Body of pancreas (tissue), 4 donors: ENCODE data around the gene TNFSF4. TPM values are rescaled to one million over a fixed set of nuclear protein-coding genes. Genes with fewer than 3 reads are reported as not detected.

Source experiments
- ATAC-seq: fragments of 150-250 bp; one replicate; pipeline ENCODE4 v1.9.1; 2016
- DNase-seq, 4 donors: peaks; one replicate each; pipeline ENCODE4 v3.0.0-alpha.2; 2019
- H3K27ac ChIP-seq, 4 donors: fragments of 200-600 bp; sonication (generic); 1 replicate in 3 of 4; 2 replicates in 1 of 4; pipeline versions ENCODE4 v1.5.1 to v1.6.1; 2016 to 2019; ENCODE audit warnings: mild to moderate bottlenecking in 1 of 4, mixed read lengths in 1 of 4, moderate library complexity in 1 of 4
- H3K27me3 ChIP-seq, 2 donors: fragments of 200-600 bp; sonication (generic); one replicate each; pipeline ENCODE4 v1.6.0; 2016; ENCODE audit warnings: mild to moderate bottlenecking in 1 of 2
- H3K36me3 ChIP-seq, 2 donors: fragments of 200-600 bp; sonication (generic); replicated peaks in 1 of 2; 2 replicates each; pipeline ENCODE4 v1.5.1; 2016; ENCODE audit warnings: low read depth in 2 of 2; ENCODE audit not compliant: insufficient read depth in 1 of 2
- H3K4me1 ChIP-seq: fragments of 200-600 bp; sonication (generic); one replicate; pipeline ENCODE4 v1.6.0; 2016
- H3K4me3 ChIP-seq, 2 donors: fragments of 200-600 bp; sonication (generic); 1 replicate in 1 of 2; 2 replicates in 1 of 2; pipeline ENCODE4 v1.5.1; 2016 to 2019
- H3K9me3 ChIP-seq, 3 donors: fragments of 200-600 bp; sonication (generic); 1 replicate in 2 of 3; 2 replicates in 1 of 3; pipeline ENCODE4 v1.5.1; 2016
- POLR2A ChIP-seq, 3 donors: fragments of 450-650 bp; IDR thresholded peaks; one replicate each; pipeline ENCODE4 v1.6.1; 2016; ENCODE audit warnings: antibody characterized with exemption in 3 of 3, mild to moderate bottlenecking in 2 of 3
- WGBS, 2 donors: methylation state at CpG; one replicate each; pipeline ENCODE4 v1.1.5; 2017; 5-methylcytosine and 5-hydroxymethylcytosine counted together
- intact Hi-C: fragments of 100-400 bp; cut with DNase I; formaldehyde crosslinking; loops from one replicate; pipeline ENCODE4 v1.15.1; 2023
- total RNA-seq, 2 donors: library from RNA; depleted of rRNA; stranded (reverse); fragments of >200 nt; gene quantifications; one replicate each; pipeline ENCODE4 v1.1.0, GENCODE V29; 2016
- TF ChIP-seq, protein P1 (sequence below), 7 experiments: fragments of 450-650 bp in 4 of 7; fragments of 200-600 bp in 3 of 7; sonication (generic) in 3 of 7; IDR thresholded peaks; one replicate each; pipeline ENCODE4 v1.5.1; 2016 to 2019; ENCODE audit warnings: antibody characterized with exemption in 7 of 7

Gene TNFSF4
- total RNA-seq, 2 donors from 2014 or later: 1.3 TPM; not detected in 1

DNA sequence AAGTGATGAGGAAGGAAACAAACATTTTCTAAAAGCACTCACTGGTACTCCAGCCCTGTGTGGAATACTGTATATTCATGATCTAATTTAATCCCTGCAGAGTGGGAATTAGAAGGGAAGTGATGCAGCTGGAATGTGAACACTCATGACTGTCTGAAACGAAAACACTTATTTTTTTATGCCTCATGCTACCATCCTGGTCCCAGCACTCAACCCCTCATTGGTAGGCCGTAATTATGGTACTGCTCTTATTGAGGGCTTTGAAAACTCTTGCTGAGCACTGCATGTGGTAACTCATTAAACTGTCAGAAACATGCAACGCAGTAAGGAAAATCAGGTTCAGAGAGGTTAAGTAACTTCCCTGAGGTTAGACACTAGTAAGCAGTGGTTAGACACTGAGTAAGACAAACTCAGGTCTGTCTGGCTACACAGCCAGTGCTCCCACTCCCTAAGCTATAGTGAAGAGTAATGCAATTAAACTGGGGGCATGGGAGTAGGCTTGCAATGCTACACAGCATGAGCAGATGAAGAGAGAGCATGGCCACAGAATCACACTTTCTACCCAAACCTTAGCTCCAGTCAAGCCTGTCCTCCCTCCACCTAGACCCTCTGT is 17.3 kb upstream of the TNFSF4 start:
- Histone ChIP-seq H3K4me1 (no peaks in the 10 kb centered on the region), H3K27me3 (no peaks in the 10 kb centered on the region), H3K4me3 (no peak overlapping the region), H3K27ac (no peak overlapping the region), H3K36me3 (no peaks in the 10 kb centered on the region), H3K9me3 (no peaks in the 10 kb centered on the region)
- 88 to 92% methylated on average over 3 of the region's 3 CpGs for WGBS, 2 donors
- DNase-seq (no peak), ATAC-seq (no peak)
- no peak for TF ChIP-seq POLR2A (IDR thresholded peaks at IDR 0.05)
- TF ChIP-seq, protein P1, sequence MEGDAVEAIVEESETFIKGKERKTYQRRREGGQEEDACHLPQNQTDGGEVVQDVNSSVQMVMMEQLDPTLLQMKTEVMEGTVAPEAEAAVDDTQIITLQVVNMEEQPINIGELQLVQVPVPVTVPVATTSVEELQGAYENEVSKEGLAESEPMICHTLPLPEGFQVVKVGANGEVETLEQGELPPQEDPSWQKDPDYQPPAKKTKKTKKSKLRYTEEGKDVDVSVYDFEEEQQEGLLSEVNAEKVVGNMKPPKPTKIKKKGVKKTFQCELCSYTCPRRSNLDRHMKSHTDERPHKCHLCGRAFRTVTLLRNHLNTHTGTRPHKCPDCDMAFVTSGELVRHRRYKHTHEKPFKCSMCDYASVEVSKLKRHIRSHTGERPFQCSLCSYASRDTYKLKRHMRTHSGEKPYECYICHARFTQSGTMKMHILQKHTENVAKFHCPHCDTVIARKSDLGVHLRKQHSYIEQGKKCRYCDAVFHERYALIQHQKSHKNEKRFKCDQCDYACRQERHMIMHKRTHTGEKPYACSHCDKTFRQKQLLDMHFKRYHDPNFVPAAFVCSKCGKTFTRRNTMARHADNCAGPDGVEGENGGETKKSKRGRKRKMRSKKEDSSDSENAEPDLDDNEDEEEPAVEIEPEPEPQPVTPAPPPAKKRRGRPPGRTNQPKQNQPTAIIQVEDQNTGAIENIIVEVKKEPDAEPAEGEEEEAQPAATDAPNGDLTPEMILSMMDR (IDR thresholded peaks at IDR 0.05): no peak
- intact Hi-C loops: no loop called here

DNA sequence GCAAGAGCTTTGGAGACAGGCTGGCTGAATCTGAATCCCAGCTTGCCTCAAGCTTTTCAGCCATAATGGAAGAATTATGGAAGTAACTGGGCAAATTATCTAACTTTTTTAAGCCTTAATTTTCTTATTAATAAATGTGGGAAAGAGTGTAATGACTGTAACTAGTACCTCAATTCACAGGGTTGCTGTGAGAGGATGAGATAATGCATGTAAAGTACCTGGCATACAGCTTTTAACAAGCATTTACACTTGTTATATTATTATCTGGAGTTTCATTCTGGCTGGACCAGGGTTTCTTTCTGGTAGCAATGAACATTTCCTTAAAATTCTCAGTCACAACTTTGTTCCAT is 15.9 kb upstream of the TNFSF4 start:
- no peaks in the 10 kb centered on the region for H3K9me3 ChIP-seq
- intact Hi-C loops: no loop called here
- no peak overlapping the region for H3K4me3 ChIP-seq
- no peak for DNase-seq
- TF ChIP-seq, protein P1 (IDR thresholded peaks at IDR 0.05): no peak
- TF ChIP-seq POLR2A (IDR thresholded peaks at IDR 0.05): no peak
- no peaks in the 10 kb centered on the region for H3K4me1 ChIP-seq
- ATAC-seq: no peak
- H3K36me3 ChIP-seq: no peaks in the 10 kb centered on the region
- no peaks in the 10 kb centered on the region for H3K27me3 ChIP-seq
- H3K27ac ChIP-seq: no peak overlapping the region

GRCh38 chr1:173222149-173223030 is 15.3 kb upstream of the TNFSF4 start:
- ATAC-seq (no peak), DNase-seq (no peak)
- Histone ChIP-seq H3K4me3 (no peak overlapping the region), H3K27me3 (no peaks in the 10 kb centered on the region), H3K36me3 (no peaks in the 10 kb centered on the region), H3K4me1 (no peaks in the 10 kb centered on the region), H3K27ac (no peak overlapping the region), H3K9me3 (no peaks in the 10 kb centered on the region)
- TF ChIP-seq POLR2A (IDR thresholded peaks at IDR 0.05): no peak
- TF ChIP-seq, protein P1 (IDR thresholded peaks at IDR 0.05): no peak
- intact Hi-C loops: no loop called here
- WGBS, 2 donors: 55 to 70% methylated on average over 3 of the region's 3 CpGs

DNA sequence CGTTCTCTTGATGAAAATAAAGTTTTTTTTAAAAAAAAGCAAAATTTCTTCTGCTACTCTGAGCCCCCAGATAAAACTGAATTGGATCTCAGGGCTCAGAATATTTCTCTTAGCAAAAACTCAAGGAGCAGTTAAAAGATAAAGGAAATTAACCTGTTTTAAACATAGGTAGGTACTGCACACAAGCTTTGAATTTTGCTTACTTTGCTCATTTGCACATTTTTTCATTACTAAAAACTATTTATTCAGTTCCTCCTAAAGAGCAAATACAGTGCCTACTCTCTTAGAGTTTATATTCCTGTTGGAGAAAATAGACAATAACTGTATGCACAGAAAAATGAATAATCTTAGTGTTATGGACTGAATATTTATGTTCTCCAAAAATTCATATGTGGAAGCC is 13.0 kb upstream of the TNFSF4 start:
- intact Hi-C loops: no loop called here
- 81 to 88% methylated on average over 1 of the region's 1 CpG for WGBS, 2 donors

More for the DNA sequence above, 13.0 kb upstream of the TNFSF4 start:
- Histone ChIP-seq H3K36me3 (no peaks in the 10 kb centered on the region), H3K9me3 (no peaks in the 10 kb centered on the region), H3K27ac (no peak overlapping the region), H3K4me1 (no peaks in the 10 kb centered on the region), H3K4me3 (no peak overlapping the region), H3K27me3 (no peaks in the 10 kb centered on the region)
- DNase-seq: no peak
- ATAC-seq: no peak
- TF ChIP-seq, protein P1 (IDR thresholded peaks at IDR 0.05): no peak
- TF ChIP-seq POLR2A (IDR thresholded peaks at IDR 0.05): no peak
